GM12878 (cell line): Measurements from ENCODE around the gene PKN2. TPM values are rescaled to one million over a fixed set of nuclear protein-coding genes. Genes with fewer than 3 reads are reported as not detected.

Experiments
- ATAC-seq: fragments of 200-7000 bp; cut with Tn5 transposase; 3 replicates; pipeline ENCODE4 v1.9.1; 2020; ENCODE audit warnings: mild to moderate bottlenecking, moderate library complexity
- BruUV-seq: library from RNA; stranded (reverse); fragments of 400-500 nt; replicated peaks from 2 replicates; lab custom pipeline; 2021; lab: Mats Ljungman, UMichigan
- CTCF ChIA-PET: fragments of 300-600 bp; sonication (Branson Sonifier 250); formaldehyde crosslinking; extraction: SDS; loops from one replicate; lab custom pipeline; 2021; ENCODE audit warnings: inconsistent platforms; lab: Yijun Ruan, JAX
- POLR2A ChIA-PET: fragments of 350-600 bp; formaldehyde crosslinking; extraction: SDS; loops from one replicate; lab custom pipeline; 2021; ENCODE audit warnings: inconsistent platforms; lab: Charles Lee
- RAD21 ChIA-PET: fragments of 300-600 bp; sonication (Branson Sonifier 250); formaldehyde crosslinking; loops from one replicate; lab custom pipeline; 2023; ENCODE audit warnings: antibody characterized with exemption; ENCODE audit not compliant: unreplicated experiment; lab: Charles Lee
- SMC1A ChIA-PET: fragments of 300-600 bp; sonication (Branson Sonifier 250); formaldehyde crosslinking; loops from one replicate; lab custom pipeline; 2023; ENCODE audit not compliant: unreplicated experiment, uncharacterized antibody; lab: Charles Lee
- DNase-seq: peaks from one replicate; pipeline ENCODE4 v3.0.0-alpha.2; 2011; ENCODE audit warnings: low read depth, low spot score
- FAIRE-seq: peaks from 3 replicates; lab custom pipeline; 2011; peaks lifted over from hg19 to GRCh38; lab: Jason Lieb, UNC
- H2AFZ ChIP-seq: 2 replicates; pipeline ENCODE4 v1.6.0; 2011; ENCODE audit warnings: low read depth, low read length, control low read depth; ENCODE audit not compliant: control insufficient read depth
- H3K27ac ChIP-seq: 2 replicates; pipeline ENCODE4 v1.5.1; 2011; ENCODE audit warnings: control low read depth; ENCODE audit not compliant: control insufficient read depth, insufficient read depth
- H3K27me3 ChIP-seq, 2 experiments: replicated peaks in 1 of 2; 2 replicates each; pipeline versions ENCODE4 v1.6.0 to v1.6.1; 2011; ENCODE audit warnings: low read length in 1 of 2; ENCODE audit not compliant: control insufficient read depth in 2 of 2, insufficient read depth in 2 of 2
- H3K36me3 ChIP-seq, 2 experiments: 2 replicates each; pipeline ENCODE4 v1.5.1; 2011; ENCODE audit warnings: low read length in 1 of 2; ENCODE audit not compliant: control insufficient read depth in 2 of 2, insufficient read depth in 2 of 2
- H3K4me1 ChIP-seq: 2 replicates; pipeline ENCODE4 v1.6.1; 2011; ENCODE audit warnings: mild to moderate bottlenecking, low read length, moderate library complexity, mixed read lengths; ENCODE audit not compliant: control insufficient read depth, insufficient read depth
- H3K4me2 ChIP-seq: 2 replicates; pipeline ENCODE4 v1.6.0; 2011; ENCODE audit warnings: control low read depth; ENCODE audit not compliant: control insufficient read depth, insufficient read depth
- H3K4me3 ChIP-seq: fragments of 200-600 bp; sonication (generic); 2 replicates; pipeline ENCODE4 v1.5.1; 2016
- H3K79me2 ChIP-seq: 2 replicates; pipeline ENCODE4 v1.6.0; 2011; ENCODE audit warnings: low read length; ENCODE audit not compliant: control insufficient read depth, insufficient read depth
- H3K9ac ChIP-seq: 2 replicates; pipeline ENCODE4 v1.8.0; 2011; ENCODE audit warnings: low read length, control low read depth, mixed read lengths; ENCODE audit not compliant: control insufficient read depth, insufficient read depth
- H3K9me3 ChIP-seq: replicated peaks from 3 replicates; pipeline ENCODE4 v1.5.1; 2011; ENCODE audit warnings: mild to moderate bottlenecking, low read length; ENCODE audit not compliant: control insufficient read depth, insufficient read depth
- H4K20me1 ChIP-seq: 2 replicates; pipeline ENCODE4 v1.6.0; 2011; ENCODE audit not compliant: control insufficient read depth, insufficient read depth
- ATF3 ChIP-seq: IDR thresholded peaks from 2 replicates; pipeline ENCODE4 v1.6.1; 2011; ENCODE audit warnings: low read depth, mild to moderate bottlenecking, low read length, moderate library complexity, borderline replicate concordance; ENCODE audit errors: extremely low read depth
- BACH1 ChIP-seq: fragments of 450-650 bp; IDR thresholded peaks from 2 replicates; pipeline ENCODE4 v1.6.1; 2017; ENCODE audit warnings: mild to moderate bottlenecking, borderline replicate concordance
- CTCF ChIP-seq, 3 experiments: IDR thresholded peaks in 2 of 3; conservative IDR thresholded peaks in 1 of 3; 2 replicates each; pipeline ENCODE4 v1.5.1; 2011; ENCODE audit warnings: low read depth in 3 of 3, low read length in 3 of 3, mild to moderate bottlenecking in 3 of 3, control low read depth in 2 of 3, moderate library complexity in 2 of 3, inconsistent platforms in 1 of 3, mixed read lengths in 1 of 3; ENCODE audit not compliant: control insufficient read depth in 2 of 3, insufficient read depth in 1 of 3; ENCODE audit errors: extremely low read depth in 1 of 3
- HCFC1 ChIP-seq: fragments of 150-350 bp; IDR thresholded peaks from 2 replicates; pipeline ENCODE4 v1.6.1; 2014; ENCODE audit warnings: low read length
- HDAC2 ChIP-seq: fragments of 200-600 bp; sonication (generic); IDR thresholded peaks from 2 replicates; pipeline ENCODE4 v1.6.1; 2017
- IRF4 ChIP-seq: IDR thresholded peaks from 2 replicates; pipeline ENCODE4 v1.6.1; 2011; ENCODE audit warnings: low read depth, low read length
- MTA2 ChIP-seq: fragments of 450-650 bp; IDR thresholded peaks from 2 replicates; pipeline ENCODE4 v1.6.1; 2016; ENCODE audit warnings: low read depth, mild to moderate bottlenecking, moderate library complexity
- MYB ChIP-seq: fragments of 150-350 bp; IDR thresholded peaks from 2 replicates; pipeline ENCODE4 v1.6.1; 2014; ENCODE audit warnings: mild to moderate bottlenecking, low read depth, low read length, borderline replicate concordance
- NBN ChIP-seq: fragments of 450-650 bp; IDR thresholded peaks from 2 replicates; pipeline ENCODE4 v1.6.1; 2016
- NFYA ChIP-seq: IDR thresholded peaks from 2 replicates; pipeline ENCODE4 v1.6.1; 2011; ENCODE audit warnings: low read depth, mild to moderate bottlenecking, low read length, improper control_type of control experiment, borderline replicate concordance
- NR2C1 ChIP-seq: fragments of 450-650 bp; IDR thresholded peaks from 2 replicates; pipeline ENCODE4 v1.6.1; 2017; ENCODE audit warnings: antibody characterized with exemption, mild to moderate bottlenecking, moderate library complexity
- RUNX3 ChIP-seq: IDR thresholded peaks from 2 replicates; pipeline ENCODE4 v1.6.1; 2012; ENCODE audit warnings: low read length, inconsistent platforms
- YBX1 ChIP-seq: fragments of 450-650 bp; IDR thresholded peaks from 2 replicates; pipeline ENCODE4 v1.6.1; 2016; ENCODE audit warnings: antibody characterized with exemption
- ZBTB4 ChIP-seq: fragments of 450-650 bp; formaldehyde crosslinking; IDR thresholded peaks from 2 replicates; pipeline ENCODE4 v1.4.0; 2022; ENCODE audit warnings: mild to moderate bottlenecking, moderate library complexity
- WGBS: methylation state at CpG from one replicate; pipeline ENCODE4 v1.1.6; 2016; ENCODE audit warnings: low lambda C conversion rate; ENCODE audit not compliant: insufficient replicate concordance, insufficient coverage; ENCODE audit errors: missing lambda C conversion rate; 5-methylcytosine and 5-hydroxymethylcytosine counted together
- in situ Hi-C: fragments of 300-500 bp; cut with MboI; formaldehyde crosslinking; loops from 9 replicates; pipeline ENCODE4 v1.14.3; 2018; ENCODE audit warnings: mixed read lengths
- intact Hi-C: fragments of 100-400 bp; cut with micrococcal nuclease; formaldehyde crosslinking; loops from one replicate; pipeline ENCODE4 v1.14.2; 2022; ENCODE audit not compliant: unreplicated experiment
- polyA plus RNA-seq, 11 experiments: library from polyadenylated mRNA; depleted of rRNA in 4 of 11; unstranded in 6 of 11; stranded (reverse) in 5 of 11; fragments of >200 nt; fragmentation: Nextera tagmentation in 4 of 11; fragmentation: Illumina TruSeq in 1 of 11; extraction: Ambion mirVana in 4 of 11; extraction: Trizol in 1 of 11; gene quantifications; 1 replicate in 1 of 11; 2 replicates in 10 of 11; pipeline versions ENCODE4 v1.2.1 to v1.2.3, GENCODE V29; 2011 to 2016; ENCODE audit warnings: inconsistent platforms in 2 of 11, missing spikeins in 2 of 11, low read depth in 1 of 11
- total RNA-seq, 4 experiments: library from RNA; depleted of rRNA in 3 of 4; stranded (reverse); fragments of >200 nt in 3 of 4; fragmentation: Illumina TruSeq in 1 of 4; extraction: Trizol in 1 of 4; gene quantifications; 2 replicates each; pipeline versions ENCODE4 v1.2.1 to v1.2.3, GENCODE V29; 2013 to 2021

Gene PKN2
- total and polyA plus RNA-seq, 10 of the 15 experiments (the other 5 are each of a cell fraction or from before 2014, with no cell fraction given), result 2.6 to 18.3 (median 12.9) TPM

GRCh38 chr1:88727205-88727604 is 43.1 kb downstream of the PKN2 start (continued):
- TF ChIP-seq YBX1 (no peak), CTCF (IDR thresholded peaks at IDR 0.05 in 2 of 3, conservative IDR thresholded peaks at IDR 0.05 in 1 of 3; ENCODE audit: control insufficient read depth in 2 of 3, extremely low read depth in 1 of 3, insufficient read depth in 1 of 3, low read depth in 3 of 3, low read length in 3 of 3) (no peak), NR2C1 (no peak), HCFC1 (no peak), BACH1 (no peak), NFYA (no peak), RUNX3 (no peak)

GRCh38 chr1:88729297-88729696 is 45.2 kb downstream of the PKN2 start:
- intact Hi-C loops (no loop called here), in situ Hi-C loops (no loop called here)
- peaks cover 2 to 7% of the 10 kb centered on the region in 2 experiments; a peak in 2 of 4 replicates for H3K36me3 ChIP-seq
- POLR2A ChIA-PET, result interaction anchor here (0.5 kb wide), 1 partner anchor 122 kb away, joined by 3 read pairs; no protein-coding TSS in a partner anchor
- peaks cover 2% of the 10 kb centered on the region for H3K9me3 ChIP-seq
- SMC1A ChIA-PET, result interaction anchor here (0.8 to 1.8 kb wide), 2 partner anchors 12 to 28 kb away, joined by 3 to 7 read pairs; no protein-coding TSS in a partner anchor
- no peaks in the 10 kb centered on the region for H3K27me3 ChIP-seq
- WGBS, result 97% methylated on average over 2 of the region's 2 CpGs
- CTCF ChIA-PET, result interaction anchor here (1.3 to 2.0 kb wide), 4 partner anchors 11 to 74 kb away, joined by 3 to 5 read pairs (median 3); no protein-coding TSS in a partner anchor
- H3K4me1 ChIP-seq, result peaks cover 3% of the 10 kb centered on the region
- H3K4me2 ChIP-seq, result no peak overlapping the region
- no peak overlapping the region for H3K4me3 ChIP-seq
- TF ChIP-seq IRF4, result no peak
- TF ChIP-seq HDAC2, result no peak
- no peak for TF ChIP-seq ATF3
- no peak for TF ChIP-seq NBN
- TF ChIP-seq MTA2, result no peak
- TF ChIP-seq ZBTB4 (CRISPR knock-in tag), result no peak
- no peak for TF ChIP-seq NFYA
- no peak for TF ChIP-seq MYB
- TF ChIP-seq, all 136 proteins: peak for 0
- Histone ChIP-seq H4K20me1 (no peaks in the 10 kb centered on the region), H2AFZ (no peak overlapping the region), H3K27ac (no peak overlapping the region), H3K79me2 (peaks cover 26% of the 10 kb centered on the region), H3K9ac (no peak overlapping the region)
- FAIRE-seq (no peak), ATAC-seq (no peak), DNase-seq (no peak)
- BruUV-seq, result no TSS peak
- RAD21 ChIA-PET, result no interaction called here
